ENCODE data around the gene CALY. TPM values are rescaled to one million over a fixed set of nuclear protein-coding genes. Genes with fewer than 3 reads are reported as not detected.

CALY gene
- total RNA-seq, 2 donors from 2014 or later, result 0.75 to 1.3 TPM

GRCh38 chr10:133336118-133336576, 549 bp downstream of the CALY start:
- 23 to 30% methylated on average over 4 to 40 of the region's 41 CpGs for WGBS, 2 experiments (ENCODE audit: insufficient coverage in 1 of 2, insufficient read length in 1 of 2)
- H3K36me3 ChIP-seq (ENCODE audit: control insufficient read depth, insufficient read depth, low read length), result no peaks in the 10 kb centered on the region
- Mint-ChIP-seq H3K36me3 (ENCODE audit: low read depth) (no peaks in the 10 kb centered on the region), H3K4me1 (no peaks in the 10 kb centered on the region), H3K27ac (no peak overlapping the region), H3K4me3 (no peak overlapping the region), H3K9me3 (peaks cover 5% of the 10 kb centered on the region), H3K27me3 (ENCODE audit: insufficient read depth) (peaks cover 26% of the 10 kb centered on the region)
- peaks cover 96% of the 10 kb centered on the region for H3K27me3 ChIP-seq (ENCODE audit: control insufficient read depth, insufficient read depth, low read length, poor library complexity, severe bottlenecking)
- no peak overlapping the region for H3K9ac ChIP-seq (ENCODE audit: extremely low read depth, low read length, poor library complexity, severe bottlenecking)
- H3K9me3 ChIP-seq (ENCODE audit: control insufficient read depth, low read length), result peaks cover 11% of the 10 kb centered on the region
- no peak overlapping the region for H3K27ac ChIP-seq (ENCODE audit: low read depth, low read length)
- no peak overlapping the region for H3K4me3 ChIP-seq (ENCODE audit: low read length)
- H3K4me1 ChIP-seq (ENCODE audit: control insufficient read depth, insufficient read depth, low read length), result no peaks in the 10 kb centered on the region
- TF ChIP-seq CTCF (conservative IDR thresholded peaks at IDR 0.05), result no peak
- DNase-seq, result no peak

GRCh38 chr10:133335246-133336117, 1.2 kb downstream of the CALY start:
- Mint-ChIP-seq H3K27ac (no peak overlapping the region), H3K36me3 (ENCODE audit: low read depth) (no peaks in the 10 kb centered on the region), H3K27me3 (ENCODE audit: insufficient read depth) (peaks cover 33% of the 10 kb centered on the region), H3K4me3 (peak overlapping the region; percentile 40), H3K9me3 (peaks cover 5% of the 10 kb centered on the region), H3K4me1 (no peaks in the 10 kb centered on the region)
- H3K9me3 ChIP-seq (ENCODE audit: control insufficient read depth, low read length), result peaks cover 11% of the 10 kb centered on the region
- no peaks in the 10 kb centered on the region for H3K4me1 ChIP-seq (ENCODE audit: control insufficient read depth, insufficient read depth, low read length)
- 4 to 12% methylated on average over 15 to 75 of the region's 75 CpGs for WGBS, 2 experiments (ENCODE audit: insufficient coverage in 1 of 2, insufficient read length in 1 of 2)
- no peak overlapping the region for H3K27ac ChIP-seq (ENCODE audit: low read depth, low read length)
- TF ChIP-seq CTCF (conservative IDR thresholded peaks at IDR 0.05), result no peak
- peaks cover 97% of the 10 kb centered on the region for H3K27me3 ChIP-seq (ENCODE audit: control insufficient read depth, insufficient read depth, low read length, poor library complexity, severe bottlenecking)
- H3K9ac ChIP-seq (ENCODE audit: extremely low read depth, low read length, poor library complexity, severe bottlenecking), result no peak overlapping the region
- DNase-seq, result peak; percentile 84
- H3K4me3 ChIP-seq (ENCODE audit: low read length), result peak overlapping the region; percentile 40
- H3K36me3 ChIP-seq (ENCODE audit: control insufficient read depth, insufficient read depth, low read length), result no peaks in the 10 kb centered on the region

- Histone ChIP-seq H3K27ac (ENCODE audit: low read depth, low read length) (no peak overlapping the region), H3K4me1 (ENCODE audit: control insufficient read depth, insufficient read depth, low read length) (no peaks in the 10 kb centered on the region), H3K36me3 (ENCODE audit: control insufficient read depth, insufficient read depth, low read length) (no peaks in the 10 kb centered on the region), H3K4me3 (ENCODE audit: low read length) (peak overlapping the region; percentile 40), H3K9ac (ENCODE audit: extremely low read depth, low read length, poor library complexity, severe bottlenecking) (no peak overlapping the region), H3K27me3 (ENCODE audit: control insufficient read depth, insufficient read depth, low read length, poor library complexity, severe bottlenecking) (peaks cover 96% of the 10 kb centered on the region), H3K9me3 (ENCODE audit: control insufficient read depth, low read length) (peaks cover 11% of the 10 kb centered on the region)
- WGBS, 2 experiments (ENCODE audit: insufficient coverage in 1 of 2, insufficient read length in 1 of 2), result 14 to 31% methylated on average over 17 to 51 of the region's 51 CpGs
- Mint-ChIP-seq H3K27me3 (ENCODE audit: insufficient read depth) (peaks cover 39% of the 10 kb centered on the region), H3K4me1 (no peaks in the 10 kb centered on the region), H3K27ac (no peak overlapping the region), H3K36me3 (ENCODE audit: low read depth) (no peaks in the 10 kb centered on the region), H3K9me3 (peaks cover 5% of the 10 kb centered on the region), H3K4me3 (peak overlapping the region; percentile 40)
- TF ChIP-seq CTCF (conservative IDR thresholded peaks at IDR 0.05), result no peak
- peak; percentile 75 for DNase-seq
Observed at GRCh38 chr10:133334503-133335245, 2.0 kb downstream of the CALY start.

All from endodermal cell (in vitro differentiated cells).